ENCODE results near the gene JPH2.
A peak's percentile ranks its signal among the peaks of the same experiment; 100 is the strongest.
"Not testable (repeated sequence)": the region's sequence is repeated elsewhere in the genome, so short reads cannot be mapped to it uniquely, and the experiment has no call there.

The JPH2 gene

GRCh38 chr20:44187054-44187771, at the start of gene JPH2:
Gene JPH2, minus strand, starts transcription at chr20:44187188. Its CDS starts 483 bp downstream, at chr20:44186705.
- Histone ChIP-seq H3K9me3 (ENCODE audit: control insufficient read depth, insufficient read depth, low read length) (no peaks in the 10 kb centered on the region), H3K4me1 (ENCODE audit: control insufficient read depth, insufficient read depth, low read length) (peaks cover 9% of the 10 kb centered on the region), H3K9ac (ENCODE audit: low read depth, low read length) (peak within 1 kb of the TSS; percentile 23; the same call in 1 of the 2 replicates), H3K27ac (ENCODE audit: low read depth, low read length) (peak within 1 kb of the TSS; percentile 66), H3K4me3 (ENCODE audit: low read depth, low read length) (peak within 1 kb of the TSS; percentile 63), H3K27me3 (ENCODE audit: control insufficient read depth, insufficient read depth, low read length) (peaks cover 7% of the 10 kb centered on the region; the same call in 1 of the 2 replicates), H3K36me3 (ENCODE audit: control insufficient read depth, insufficient read depth, low read length) (no peaks in the 10 kb centered on the region)

GRCh38 chr20:44235702-44236101, 48.7 kb upstream of the JPH2 start:
- no peaks in the 10 kb centered on the region for H3K27me3 ChIP-seq (ENCODE audit: control insufficient read depth, insufficient read depth, low read length)
- no peaks in the 10 kb centered on the region for H3K36me3 ChIP-seq (ENCODE audit: control insufficient read depth, insufficient read depth, low read length)
- no peak overlapping the region for H3K27ac ChIP-seq (ENCODE audit: low read depth, low read length)
- H3K4me3 ChIP-seq (ENCODE audit: low read depth, low read length), result no peak overlapping the region
- no peak overlapping the region for H3K9ac ChIP-seq (ENCODE audit: low read depth, low read length)
- peaks cover 10% of the 10 kb centered on the region for H3K4me1 ChIP-seq (ENCODE audit: control insufficient read depth, insufficient read depth, low read length)
- no peaks in the 10 kb centered on the region for H3K9me3 ChIP-seq (ENCODE audit: control insufficient read depth, insufficient read depth, low read length)

GRCh38 chr20:44234566-44235317, 47.8 kb upstream of the JPH2 start:
- Histone ChIP-seq H3K4me3 (ENCODE audit: low read depth, low read length) (no peak overlapping the region), H3K27ac (ENCODE audit: low read depth, low read length) (no peak overlapping the region), H3K9ac (ENCODE audit: low read depth, low read length) (no peak overlapping the region), H3K9me3 (ENCODE audit: control insufficient read depth, insufficient read depth, low read length) (no peaks in the 10 kb centered on the region), H3K4me1 (ENCODE audit: control insufficient read depth, insufficient read depth, low read length) (peaks cover 10% of the 10 kb centered on the region), H3K27me3 (ENCODE audit: control insufficient read depth, insufficient read depth, low read length) (no peaks in the 10 kb centered on the region), H3K36me3 (ENCODE audit: control insufficient read depth, insufficient read depth, low read length) (no peaks in the 10 kb centered on the region)

- Histone ChIP-seq H3K27ac (ENCODE audit: low read depth, low read length) (no peak overlapping the region), H3K4me3 (ENCODE audit: low read depth, low read length) (no peak overlapping the region), H3K27me3 (ENCODE audit: control insufficient read depth, insufficient read depth, low read length) (no peaks in the 10 kb centered on the region), H3K4me1 (ENCODE audit: control insufficient read depth, insufficient read depth, low read length) (peaks cover 10% of the 10 kb centered on the region), H3K9ac (ENCODE audit: low read depth, low read length) (no peak overlapping the region), H3K9me3 (ENCODE audit: control insufficient read depth, insufficient read depth, low read length) (no peaks in the 10 kb centered on the region), H3K36me3 (ENCODE audit: control insufficient read depth, insufficient read depth, low read length) (no peaks in the 10 kb centered on the region)
Measured at GRCh38 chr20:44233436-44234016, 46.5 kb upstream of the JPH2 start.

GRCh38 chr20:44232469-44232856, 45.5 kb upstream of the JPH2 start:
- not testable (repeated sequence) for H3K27ac ChIP-seq (ENCODE audit: low read depth, low read length); H3K27me3 ChIP-seq (ENCODE audit: control insufficient read depth, insufficient read depth, low read length); H3K9me3 ChIP-seq (ENCODE audit: control insufficient read depth, insufficient read depth, low read length); H3K36me3 ChIP-seq (ENCODE audit: control insufficient read depth, insufficient read depth, low read length); H3K9ac ChIP-seq (ENCODE audit: low read depth, low read length); H3K4me3 ChIP-seq (ENCODE audit: low read depth, low read length)
- H3K4me1 ChIP-seq (ENCODE audit: control insufficient read depth, insufficient read depth, low read length), result peaks cover 10% of the 10 kb centered on the region

- Histone ChIP-seq H3K27ac (ENCODE audit: low read depth, low read length) (no peak overlapping the region), H3K4me3 (ENCODE audit: low read depth, low read length) (no peak overlapping the region), H3K9ac (ENCODE audit: low read depth, low read length) (no peak overlapping the region), H3K9me3 (ENCODE audit: control insufficient read depth, insufficient read depth, low read length) (no peaks in the 10 kb centered on the region), H3K36me3 (ENCODE audit: control insufficient read depth, insufficient read depth, low read length) (no peaks in the 10 kb centered on the region), H3K27me3 (ENCODE audit: control insufficient read depth, insufficient read depth, low read length) (no peaks in the 10 kb centered on the region), H3K4me1 (ENCODE audit: control insufficient read depth, insufficient read depth, low read length) (peaks cover 10% of the 10 kb centered on the region)
Measured at GRCh38 chr20:44231713-44232468, 44.9 kb upstream of the JPH2 start.

GRCh38 chr20:44231193-44231592, 44.2 kb upstream of the JPH2 start:
- H3K9ac ChIP-seq (ENCODE audit: low read depth, low read length), result no peak overlapping the region
- H3K9me3 ChIP-seq (ENCODE audit: control insufficient read depth, insufficient read depth, low read length), result no peaks in the 10 kb centered on the region
- peaks cover 10% of the 10 kb centered on the region for H3K4me1 ChIP-seq (ENCODE audit: control insufficient read depth, insufficient read depth, low read length)
- H3K27ac ChIP-seq (ENCODE audit: low read depth, low read length), result no peak overlapping the region
- no peaks in the 10 kb centered on the region for H3K36me3 ChIP-seq (ENCODE audit: control insufficient read depth, insufficient read depth, low read length)
- H3K27me3 ChIP-seq (ENCODE audit: control insufficient read depth, insufficient read depth, low read length), result no peaks in the 10 kb centered on the region
- H3K4me3 ChIP-seq (ENCODE audit: low read depth, low read length), result no peak overlapping the region

- Histone ChIP-seq H3K4me3 (ENCODE audit: low read depth, low read length) (no peak overlapping the region), H3K36me3 (ENCODE audit: control insufficient read depth, insufficient read depth, low read length) (no peaks in the 10 kb centered on the region), H3K27ac (ENCODE audit: low read depth, low read length) (no peak overlapping the region), H3K4me1 (ENCODE audit: control insufficient read depth, insufficient read depth, low read length) (peaks cover 10% of the 10 kb centered on the region), H3K27me3 (ENCODE audit: control insufficient read depth, insufficient read depth, low read length) (no peaks in the 10 kb centered on the region), H3K9me3 (ENCODE audit: control insufficient read depth, insufficient read depth, low read length) (no peaks in the 10 kb centered on the region), H3K9ac (ENCODE audit: low read depth, low read length) (no peak overlapping the region)
Measured at GRCh38 chr20:44228465-44229258, 41.7 kb upstream of the JPH2 start.

- no peaks in the 10 kb centered on the region for H3K27me3 ChIP-seq (ENCODE audit: control insufficient read depth, insufficient read depth, low read length)
- H3K4me3 ChIP-seq (ENCODE audit: low read depth, low read length), result no peak overlapping the region
- no peak overlapping the region for H3K9ac ChIP-seq (ENCODE audit: low read depth, low read length)
- H3K4me1 ChIP-seq (ENCODE audit: control insufficient read depth, insufficient read depth, low read length), result 0 out of 2 replicates have a peak, but pooled peaks cover 5% of the 10 kb centered on the region
- H3K9me3 ChIP-seq (ENCODE audit: control insufficient read depth, insufficient read depth, low read length), result no peaks in the 10 kb centered on the region
- no peak overlapping the region for H3K27ac ChIP-seq (ENCODE audit: low read depth, low read length)
- no peaks in the 10 kb centered on the region for H3K36me3 ChIP-seq (ENCODE audit: control insufficient read depth, insufficient read depth, low read length)
Measured at GRCh38 chr20:44224637-44225036, 37.6 kb upstream of the JPH2 start.

- no peak overlapping the region for H3K27ac ChIP-seq (ENCODE audit: low read depth, low read length)
- no peak overlapping the region for H3K4me3 ChIP-seq (ENCODE audit: low read depth, low read length)
- H3K9me3 ChIP-seq (ENCODE audit: control insufficient read depth, insufficient read depth, low read length), result no peaks in the 10 kb centered on the region
- no peak overlapping the region for H3K9ac ChIP-seq (ENCODE audit: low read depth, low read length)
- H3K4me1 ChIP-seq (ENCODE audit: control insufficient read depth, insufficient read depth, low read length), result 0 out of 2 replicates have a peak, but pooled peaks cover 5% of the 10 kb centered on the region
- H3K36me3 ChIP-seq (ENCODE audit: control insufficient read depth, insufficient read depth, low read length), result no peaks in the 10 kb centered on the region
- no peaks in the 10 kb centered on the region for H3K27me3 ChIP-seq (ENCODE audit: control insufficient read depth, insufficient read depth, low read length)
Measured at GRCh38 chr20:44223721-44224120, 36.7 kb upstream of the JPH2 start.
